Right lobe of liver (tissue), 6 donors: ENCODE measurements around the gene SORL1. TPM values are rescaled to one million over a fixed set of nuclear protein-coding genes. Genes with fewer than 3 reads are reported as not detected.

Experiments used
- ATAC-seq, 4 donors: fragments of 200-7000 bp; cut with Tn5 transposase; one replicate each; pipeline ENCODE4 v1.9.1; 2020; ENCODE audit warnings: mild to moderate bottlenecking in 4 of 4, moderate library complexity in 4 of 4
- DNase-seq, 3 donors: peaks; one replicate each; pipeline ENCODE4 v3.0.0-alpha.2; 2020
- H3K27ac ChIP-seq, 3 donors: fragments of 200-600 bp; one replicate each; pipeline ENCODE4 v1.8.0; 2022
- H3K27me3 ChIP-seq, 2 donors: fragments of 200-600 bp; one replicate each; pipeline ENCODE4 v1.8.0; 2022
- H3K36me3 ChIP-seq, 4 donors: fragments of 200-600 bp; sonication (generic) in 1 of 4; one replicate each; pipeline versions ENCODE4 v1.5.1 to v1.8.0; 2017 to 2022; ENCODE audit warnings: control low read depth in 1 of 4
- H3K4me1 ChIP-seq, 4 donors: fragments of 200-600 bp; sonication (generic) in 1 of 4; one replicate each; pipeline versions ENCODE4 v1.5.1 to v1.8.0; 2017 to 2022; ENCODE audit warnings: control low read depth in 1 of 4
- H3K4me3 ChIP-seq, 3 donors: fragments of 200-600 bp; one replicate each; pipeline ENCODE4 v1.8.0; 2022
- H3K9me3 ChIP-seq, 4 donors: fragments of 200-600 bp; sonication (generic) in 1 of 4; one replicate each; pipeline versions ENCODE4 v1.5.1 to v1.8.0; 2017 to 2022; ENCODE audit warnings: control low read depth in 1 of 4
- CTCF ChIP-seq, 4 donors: fragments of 200-600 bp in 3 of 4; fragments of 450-650 bp in 1 of 4; IDR thresholded peaks; one replicate each; pipeline versions ENCODE4 v1.5.1 to v1.8.0; 2016 to 2022; ENCODE audit warnings: antibody characterized with exemption in 4 of 4, mild to moderate bottlenecking in 2 of 4
- POLR2A ChIP-seq: fragments of 450-650 bp; IDR thresholded peaks from one replicate; pipeline ENCODE4 v1.6.1; 2017; ENCODE audit warnings: antibody characterized with exemption, mild to moderate bottlenecking
- WGBS: methylation state at CpG from one replicate; pipeline ENCODE4 v1.1.6; 2018; ENCODE audit warnings: low coverage, low lambda C conversion rate; ENCODE audit not compliant: insufficient coverage; ENCODE audit errors: missing lambda C conversion rate; 5-methylcytosine and 5-hydroxymethylcytosine counted together
- intact Hi-C, 2 donors: fragments of 100-400 bp; cut with DNase I; formaldehyde crosslinking; loops; one replicate each; pipeline versions ENCODE4 v1.11.2 to v1.14.1; 2022
- total RNA-seq, 6 experiments: library from RNA; depleted of rRNA in 2 of 6; stranded (reverse); fragments of >200 nt in 2 of 6; fragmentation: NEBNext Ultra II Directional in 3 of 6; extraction: Animal tissue kit (Norgen Biotek cat#: 25700) in 3 of 6; gene quantifications; one replicate each; pipeline versions ENCODE4 v1.1.0 to v1.2.4, GENCODE V29; 2016 to 2023
- donor health status: DM: no; HTN: yes; CAD: no.
- donor health status: DM: no; HTN: no; CAD: no.
- donor health status: DM: no; HTN: no; CAD: no.
- donor health status: DM: no; HTN: yes; CAD: no.
- donor health status: DM: no; HTN: yes; CAD: no.

SORL1 gene
- total RNA-seq, 6 experiments from 2014 or later = 45.2 to 137 (median 73.8) TPM

- H3K36me3 ChIP-seq = peaks cover 0 to 73% (median 28%) of the 10 kb centered on the region in 4 donors
- H3K27ac ChIP-seq = peak overlapping the region in 1 of 3 donors; percentile 0
- no peak overlapping the region for H3K4me3 ChIP-seq
- H3K9me3 ChIP-seq = no peaks in the 10 kb centered on the region
- intact Hi-C loops = loop anchor here (10.0 kb wide), 2 partner anchors 112 to 272 kb away; no protein-coding TSS in a partner anchor
- no peaks in the 10 kb centered on the region for H3K27me3 ChIP-seq
- WGBS = 88% methylated on average over 7 of the region's 19 CpGs
- H3K4me1 ChIP-seq = peaks cover 0 to 7% (median 3%) of the 10 kb centered on the region in 4 donors
- TF ChIP-seq POLR2A = no peak
- DNase-seq = no peak
- peak in 2 of 4 donors; percentile 5 to 23 for ATAC-seq
Observed at GRCh38 chr11:121596195-121597155, 144.4 kb downstream of the SORL1 start.

- ATAC-seq (peak; percentile 45 to 64 (median 62)), DNase-seq (no peak)
- Histone ChIP-seq H3K27me3 (no peaks in the 10 kb centered on the region), H3K27ac (peak overlapping the region in 1 of 3 donors; percentile 26), H3K4me1 (peaks cover 0 to 23% (median 5%) of the 10 kb centered on the region in 4 donors), H3K36me3 (peaks cover 2 to 76% (median 33%) of the 10 kb centered on the region in 4 donors), H3K4me3 (no peak overlapping the region), H3K9me3 (no peaks in the 10 kb centered on the region)
- TF ChIP-seq POLR2A = no peak
- no peak for TF ChIP-seq CTCF (IDR thresholded peaks at IDR 0.05)
- WGBS = 26% methylated on average over 2 of the region's 2 CpGs
- intact Hi-C loops = no loop called here
Observed at GRCh38 chr11:121603316-121603715, 151.2 kb downstream of the SORL1 start.

- H3K27ac ChIP-seq = no peak overlapping the region
- peaks cover 0 to 23% (median 5%) of the 10 kb centered on the region in 4 donors for H3K4me1 ChIP-seq
- no peak overlapping the region for H3K4me3 ChIP-seq
- H3K27me3 ChIP-seq = no peaks in the 10 kb centered on the region
- TF ChIP-seq CTCF (IDR thresholded peaks at IDR 0.05) (no peak), POLR2A (no peak)
- DNase-seq (no peak), ATAC-seq (peak in 3 of 4 donors; percentile 29 to 32 (median 32))
- peaks cover 8 to 76% (median 36%) of the 10 kb centered on the region in 4 donors for H3K36me3 ChIP-seq
- WGBS = 90% methylated on average over 4 of the region's 13 CpGs
- intact Hi-C loops = no loop called here
- H3K9me3 ChIP-seq = no peaks in the 10 kb centered on the region
Observed at GRCh38 chr11:121604152-121604551, 152.0 kb downstream of the SORL1 start.

GRCh38 chr11:121606354-121606753 lies 154.2 kb downstream of the SORL1 start:
- intact Hi-C loops = no loop called here
- TF ChIP-seq CTCF (IDR thresholded peaks at IDR 0.05) (no peak), POLR2A (no peak)
- Histone ChIP-seq H3K9me3 (no peaks in the 10 kb centered on the region), H3K27me3 (no peaks in the 10 kb centered on the region), H3K4me3 (no peak overlapping the region), H3K27ac (no peak overlapping the region), H3K36me3 (peaks cover 8 to 93% (median 49%) of the 10 kb centered on the region in 4 donors), H3K4me1 (peaks cover 0 to 23% (median 5%) of the 10 kb centered on the region in 4 donors)
- whole genome bisulfite sequencing = 89% methylated on average over 1 of the region's 4 CpGs
- DNase-seq = no peak
- ATAC-seq = no peak

GRCh38 chr11:121607341-121607740 lies 155.2 kb downstream of the SORL1 start:
- Histone ChIP-seq H3K27me3 (no peaks in the 10 kb centered on the region), H3K9me3 (no peaks in the 10 kb centered on the region), H3K36me3 (peaks cover 8 to 95% (median 49%) of the 10 kb centered on the region in 4 donors), H3K4me3 (no peak overlapping the region), H3K27ac (no peak overlapping the region), H3K4me1 (peaks cover 0 to 19% (median 5%) of the 10 kb centered on the region in 4 donors)
- no peak for TF ChIP-seq CTCF (IDR thresholded peaks at IDR 0.05)
- TF ChIP-seq POLR2A = no peak
- intact Hi-C loops = no loop called here
- 83% methylated on average over 3 of the region's 5 CpGs for WGBS
- ATAC-seq (no peak), DNase-seq (no peak)
